Measurements from ENCODE around the gene CMTM4. TPM values are rescaled to one million over a fixed set of nuclear protein-coding genes. Genes with fewer than 3 reads are reported as not detected.

Gene CMTM4
- total and polyA plus RNA-seq, 2 of the 8 experiments (the other 6 are each of a cell fraction or from before 2014, with no cell fraction given) = 35.3 to 51.7 TPM

DNA sequence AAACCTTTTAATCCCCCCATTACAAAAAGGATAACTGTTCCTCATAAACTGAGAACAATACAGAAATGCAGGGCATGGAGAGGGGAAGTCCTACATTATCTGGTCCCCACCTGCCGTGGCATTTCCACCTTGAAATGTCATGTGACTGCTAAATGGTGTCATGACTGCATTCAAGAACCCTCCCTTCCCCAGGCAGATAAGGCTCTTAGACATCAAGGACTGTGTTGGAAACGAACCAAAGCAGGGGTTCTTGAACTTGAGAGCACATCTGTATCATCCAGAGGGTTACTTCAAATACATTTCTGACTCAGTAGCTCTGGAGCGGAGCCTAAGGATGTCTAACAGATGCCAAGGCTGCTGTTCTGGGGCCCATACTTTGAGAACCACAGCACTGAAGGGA is 73.7 kb downstream of the CMTM4 start:
- Histone ChIP-seq H3K18ac (ENCODE audit: extremely low read depth, low read length) (no peak overlapping the region), H3K27ac (ENCODE audit: low read depth, low read length) (no peak overlapping the region), H3K9ac (replicated peaks in 1 of 4; ENCODE audit: extremely low read depth in 1 of 4, low read depth in 3 of 4, low read length in 3 of 4) (no peak overlapping the region), H2BK20ac (ENCODE audit: low read length) (no peak overlapping the region), H2BK12ac (ENCODE audit: low read depth, low read length) (no peak overlapping the region), H3K4me2 (ENCODE audit: insufficient read depth in 1 of 2, low read depth in 2 of 2, low read length in 2 of 2) (no peak overlapping the region), H3K14ac (ENCODE audit: insufficient read length) (no peak overlapping the region), H2BK5ac (ENCODE audit: low read depth, low read length) (no peak overlapping the region), H2BK15ac (ENCODE audit: low read length) (no peak overlapping the region), H3K56ac (replicated peaks; ENCODE audit: insufficient read length, low read depth, low read length) (no peak overlapping the region), H3K23me2 (ENCODE audit: low read depth, low read length) (no peaks in the 10 kb centered on the region), H4K20me1 (replicated peaks in 1 of 2; ENCODE audit: control insufficient read depth in 1 of 2, insufficient read depth in 2 of 2, low read length in 2 of 2) (peaks cover 3 to 4% of the 10 kb centered on the region in 2 experiments), H2AFZ (ENCODE audit: low read length) (no peak overlapping the region), H4K91ac (replicated peaks; ENCODE audit: insufficient read length, low read length) (no peak overlapping the region), H3K27me3 (replicated peaks in 1 of 4; ENCODE audit: control insufficient read depth in 3 of 4, extremely low read depth in 1 of 4, insufficient read depth in 3 of 4, low read length in 3 of 4) (no peaks in the 10 kb centered on the region), H3K23ac (ENCODE audit: insufficient read length) (no peak overlapping the region), H3K79me2 (ENCODE audit: control insufficient read depth in 1 of 2, insufficient read depth in 2 of 2, low read length in 2 of 2) (no peaks in the 10 kb centered on the region), H3K4me3 (ENCODE audit: extremely low read depth in 1 of 4, insufficient read depth in 2 of 4, low read depth in 3 of 4, low read length in 4 of 4) (no peak overlapping the region), H3K9me3 (ENCODE audit: insufficient read depth in 2 of 2, low read depth in 1 of 2, low read length in 1 of 2) (no peaks in the 10 kb centered on the region), H4K8ac (ENCODE audit: extremely low read depth, insufficient read depth, low read length) (no peak overlapping the region), H4K5ac (ENCODE audit: insufficient read length, low read depth, low read length) (no peak overlapping the region), H2BK120ac (replicated peaks; ENCODE audit: low read depth, low read length) (no peak overlapping the region), H3K4me1 (replicated peaks in 1 of 4; ENCODE audit: control insufficient read depth in 3 of 4, insufficient read depth in 4 of 4, low read length in 3 of 4) (peaks cover 0 to 5% (median 1%) of the 10 kb centered on the region in 4 experiments; a peak in 3 of 7 replicates), H2AK5ac (ENCODE audit: low read depth, low read length) (no peak overlapping the region), H3K4ac (replicated peaks; ENCODE audit: insufficient read length, low read depth, low read length) (no peak overlapping the region), H3K36me3 (ENCODE audit: control insufficient read depth in 2 of 4, insufficient read depth in 4 of 4, low read length in 3 of 4) (peaks cover 3 to 30% (median 6%) of the 10 kb centered on the region in 4 experiments; a peak in 4 of 8 replicates), H3K79me1 (ENCODE audit: low read depth, low read length) (no peaks in the 10 kb centered on the region; the same call in 1 of the 2 replicates)
- CTCF ChIA-PET (ENCODE audit: partially characterized antibody) = interaction anchor here (1.0 to 2.6 kb wide), 2 partner anchors 14 to 28 kb away, joined by 8 to 10 read pairs; no protein-coding TSS in a partner anchor
- no peak for FAIRE-seq
- POLR2A ChIA-PET (ENCODE audit: partially characterized antibody) = interaction anchor here (2.9 kb wide), 1 partner anchor 28 kb away, joined by 9 read pairs; no protein-coding TSS in a partner anchor
- WGBS, 2 experiments (ENCODE audit: extremely low coverage in 1 of 2, insufficient coverage in 1 of 2, insufficient read length in 1 of 2, insufficient replicate concordance in 2 of 2, low coverage in 1 of 2, low lambda C conversion rate in 2 of 2, missing lambda C conversion rate in 1 of 2) = 87% methylated on average over 3 of the region's 3 CpGs; no CpG with 5 or more reads in 1 of the 2 experiments
- no peak for DNase-seq (ENCODE audit: low read depth in 1 of 2, low spot score in 2 of 2)
- TF ChIP-seq CHD1 (IDR thresholded peaks at IDR 0.05; ENCODE audit: low read depth, low read length) = no peak
- no peak for TF ChIP-seq CEBPB (IDR thresholded peaks at IDR 0.05; ENCODE audit: low read depth, low read length)
- no peak for TF ChIP-seq KDM5A (IDR thresholded peaks at IDR 0.05; ENCODE audit: low read length)
- TF ChIP-seq CBX8 (IDR thresholded peaks at IDR 0.05; ENCODE audit: borderline replicate concordance, low read depth, low read length) = no peak
- TF ChIP-seq SP1 (IDR thresholded peaks at IDR 0.05; ENCODE audit: low read depth, low read length) = no peak
- no peak for TF ChIP-seq GTF2F1 (IDR thresholded peaks at IDR 0.05; ENCODE audit: borderline replicate concordance, low read depth, low read length)
- no peak for TF ChIP-seq MAFK (IDR thresholded peaks at IDR 0.05; ENCODE audit: low read depth, low read length)
- TF ChIP-seq JUN (IDR thresholded peaks at IDR 0.05; ENCODE audit: low read depth, low read length) = no peak
- TF ChIP-seq RAD21 (IDR thresholded peaks at IDR 0.05 in 1 of 2, conservative IDR thresholded peaks at IDR 0.05 in 1 of 2; ENCODE audit: low read depth in 2 of 2, low read length in 2 of 2) = no peak
- no peak for TF ChIP-seq JUND (IDR thresholded peaks at IDR 0.05; ENCODE audit: low read length)
- TF ChIP-seq BRCA1 (IDR thresholded peaks at IDR 0.05; ENCODE audit: low read depth, low read length) = no peak
- TF ChIP-seq, protein P1, sequence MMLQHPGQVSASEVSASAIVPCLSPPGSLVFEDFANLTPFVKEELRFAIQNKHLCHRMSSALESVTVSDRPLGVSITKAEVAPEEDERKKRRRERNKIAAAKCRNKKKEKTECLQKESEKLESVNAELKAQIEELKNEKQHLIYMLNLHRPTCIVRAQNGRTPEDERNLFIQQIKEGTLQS (IDR thresholded peaks at IDR 0.05; ENCODE audit: insufficient read depth, low read depth, low read length) = no peak
- no peak for TF ChIP-seq TCF12 (IDR thresholded peaks at IDR 0.05; ENCODE audit: low read depth, low read length)
- TF ChIP-seq, protein P2, sequence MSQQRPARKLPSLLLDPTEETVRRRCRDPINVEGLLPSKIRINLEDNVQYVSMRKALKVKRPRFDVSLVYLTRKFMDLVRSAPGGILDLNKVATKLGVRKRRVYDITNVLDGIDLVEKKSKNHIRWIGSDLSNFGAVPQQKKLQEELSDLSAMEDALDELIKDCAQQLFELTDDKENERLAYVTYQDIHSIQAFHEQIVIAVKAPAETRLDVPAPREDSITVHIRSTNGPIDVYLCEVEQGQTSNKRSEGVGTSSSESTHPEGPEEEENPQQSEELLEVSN (IDR thresholded peaks at IDR 0.05) = no peak

Data from H1 (cell line).